ENCODE data around the gene WSB1. TPM values are rescaled to one million over a fixed set of nuclear protein-coding genes. Genes with fewer than 3 reads are reported as not detected.
A peak's percentile ranks its signal among the peaks of the same experiment; 100 is the strongest.

Gene WSB1
- total and polyA plus RNA-seq, 9 of the 15 experiments (the other 6 are each of a cell fraction or from before 2014, with no cell fraction given) = 22.8 to 229 (median 81.1) TPM

DNA sequence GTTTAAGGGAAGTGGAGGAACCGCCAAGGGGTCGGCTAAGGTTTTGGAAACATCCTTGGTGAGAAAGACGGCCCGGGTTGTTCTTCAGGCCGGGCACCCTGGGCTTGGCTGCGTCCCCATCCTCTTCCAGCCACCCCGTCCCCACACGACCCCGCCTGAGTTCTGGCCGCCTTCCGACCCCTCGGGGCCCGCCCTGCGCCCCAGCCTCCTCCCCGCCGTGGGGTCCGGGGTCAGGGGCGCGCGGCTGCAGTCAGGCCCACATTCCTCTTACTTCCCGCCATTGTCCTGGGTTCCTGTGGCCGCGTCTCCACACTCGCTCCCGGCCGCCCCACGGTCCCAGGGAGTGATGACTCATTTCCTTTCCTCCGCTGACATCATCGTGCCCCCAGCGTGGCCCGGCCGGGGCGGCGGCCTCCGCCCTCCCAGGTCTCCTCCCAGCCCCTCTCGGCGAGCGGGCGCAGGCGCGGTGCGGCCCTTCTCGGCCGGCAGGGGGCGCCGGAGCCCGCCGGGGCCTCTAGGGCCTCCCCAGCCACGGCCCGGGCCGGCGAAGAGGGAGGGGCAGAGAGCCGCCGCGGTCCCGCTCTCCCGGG, 59.6 kb downstream of the WSB1 start (continued):
- TF ChIP-seq ZNF76 (CRISPR knock-in tag; IDR thresholded peaks at IDR 0.05; ENCODE audit: borderline replicate concordance) (0 out of 2 replicates have a peak, but pooled peaks have one; percentile 43), GATA2 (CRISPR knock-in tag; IDR thresholded peaks at IDR 0.05) (no peak), ZNF134 (CRISPR knock-in tag; conservative IDR thresholded peaks at IDR 0.05) (no peak), MEF2A (IDR thresholded peaks at IDR 0.05; ENCODE audit: control insufficient read depth, low read depth, low read length) (0 out of 2 replicates have a peak, but pooled peaks have one; percentile 14), SUPT5H (IDR thresholded peaks at IDR 0.05) (peak; percentile 94), HNRNPL (IDR thresholded peaks at IDR 0.05; ENCODE audit: low read depth, low read length) (0 out of 2 replicates have a peak, but pooled peaks have one; percentile 20), NCOA4 (IDR thresholded peaks at IDR 0.05; ENCODE audit: partially characterized antibody) (no peak), ESRRA (IDR thresholded peaks at IDR 0.05; ENCODE audit: borderline replicate concordance, low read depth) (peak; percentile 75), HCFC1 (IDR thresholded peaks at IDR 0.05; ENCODE audit: low read depth, low read length) (peak; percentile 30; the same call in 1 of the 2 replicates), FOXK1 (CRISPR knock-in tag; IDR thresholded peaks at IDR 0.05; ENCODE audit: borderline replicate concordance) (no peak), SIN3B (IDR thresholded peaks at IDR 0.05; ENCODE audit: low read depth) (peak; percentile 30; the same call in 1 of the 2 replicates), MCM3 (IDR thresholded peaks at IDR 0.05) (no peak), POU5F1 (IDR thresholded peaks at IDR 0.05; ENCODE audit: borderline replicate concordance, low read depth, low read length, partially characterized antibody) (no peak), ZNF232 (CRISPR knock-in tag; IDR thresholded peaks at IDR 0.05) (no peak), SMAD3 (CRISPR knock-in tag; conservative IDR thresholded peaks at IDR 0.05) (no peak), NFRKB (IDR thresholded peaks at IDR 0.05; ENCODE audit: low read depth) (peak; percentile 97), ZNF644 (tag; IDR thresholded peaks at IDR 0.05; ENCODE audit: low read depth) (peak; percentile 38; the same call in 1 of the 2 replicates)
- TF ChIP-seq, protein P1, sequence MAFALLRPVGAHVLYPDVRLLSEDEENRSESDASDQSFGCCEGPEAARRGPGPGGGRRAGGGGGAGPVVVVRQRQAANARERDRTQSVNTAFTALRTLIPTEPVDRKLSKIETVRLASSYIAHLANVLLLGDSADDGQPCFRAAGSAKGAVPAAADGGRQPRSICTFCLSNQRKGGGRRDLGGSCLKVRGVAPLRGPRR (CRISPR knock-in tag; IDR thresholded peaks at IDR 0.05) = no peak
- TF ChIP-seq, protein P2, sequence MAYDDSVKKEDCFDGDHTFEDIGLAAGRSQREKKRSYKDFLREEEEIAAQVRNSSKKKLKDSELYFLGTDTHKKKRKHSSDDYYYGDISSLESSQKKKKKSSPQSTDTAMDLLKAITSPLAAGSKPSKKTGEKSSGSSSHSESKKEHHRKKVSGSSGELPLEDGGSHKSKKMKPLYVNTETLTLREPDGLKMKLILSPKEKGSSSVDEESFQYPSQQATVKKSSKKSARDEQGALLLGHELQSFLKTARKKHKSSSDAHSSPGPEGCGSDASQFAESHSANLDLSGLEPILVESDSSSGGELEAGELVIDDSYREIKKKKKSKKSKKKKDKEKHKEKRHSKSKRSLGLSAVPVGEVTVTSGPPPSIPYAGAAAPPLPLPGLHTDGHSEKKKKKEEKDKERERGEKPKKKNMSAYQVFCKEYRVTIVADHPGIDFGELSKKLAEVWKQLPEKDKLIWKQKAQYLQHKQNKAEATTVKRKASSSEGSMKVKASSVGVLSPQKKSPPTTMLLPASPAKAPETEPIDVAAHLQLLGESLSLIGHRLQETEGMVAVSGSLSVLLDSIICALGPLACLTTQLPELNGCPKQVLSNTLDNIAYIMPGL (CRISPR knock-in tag; IDR thresholded peaks at IDR 0.05) = 0 out of 2 replicates have a peak, but pooled peaks have one; percentile 59
- TF ChIP-seq, protein P3, sequence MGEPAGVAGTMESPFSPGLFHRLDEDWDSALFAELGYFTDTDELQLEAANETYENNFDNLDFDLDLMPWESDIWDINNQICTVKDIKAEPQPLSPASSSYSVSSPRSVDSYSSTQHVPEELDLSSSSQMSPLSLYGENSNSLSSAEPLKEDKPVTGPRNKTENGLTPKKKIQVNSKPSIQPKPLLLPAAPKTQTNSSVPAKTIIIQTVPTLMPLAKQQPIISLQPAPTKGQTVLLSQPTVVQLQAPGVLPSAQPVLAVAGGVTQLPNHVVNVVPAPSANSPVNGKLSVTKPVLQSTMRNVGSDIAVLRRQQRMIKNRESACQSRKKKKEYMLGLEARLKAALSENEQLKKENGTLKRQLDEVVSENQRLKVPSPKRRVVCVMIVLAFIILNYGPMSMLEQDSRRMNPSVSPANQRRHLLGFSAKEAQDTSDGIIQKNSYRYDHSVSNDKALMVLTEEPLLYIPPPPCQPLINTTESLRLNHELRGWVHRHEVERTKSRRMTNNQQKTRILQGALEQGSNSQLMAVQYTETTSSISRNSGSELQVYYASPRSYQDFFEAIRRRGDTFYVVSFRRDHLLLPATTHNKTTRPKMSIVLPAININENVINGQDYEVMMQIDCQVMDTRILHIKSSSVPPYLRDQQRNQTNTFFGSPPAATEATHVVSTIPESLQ (CRISPR knock-in tag; IDR thresholded peaks at IDR 0.05) = no peak
- TF ChIP-seq, protein P4, sequence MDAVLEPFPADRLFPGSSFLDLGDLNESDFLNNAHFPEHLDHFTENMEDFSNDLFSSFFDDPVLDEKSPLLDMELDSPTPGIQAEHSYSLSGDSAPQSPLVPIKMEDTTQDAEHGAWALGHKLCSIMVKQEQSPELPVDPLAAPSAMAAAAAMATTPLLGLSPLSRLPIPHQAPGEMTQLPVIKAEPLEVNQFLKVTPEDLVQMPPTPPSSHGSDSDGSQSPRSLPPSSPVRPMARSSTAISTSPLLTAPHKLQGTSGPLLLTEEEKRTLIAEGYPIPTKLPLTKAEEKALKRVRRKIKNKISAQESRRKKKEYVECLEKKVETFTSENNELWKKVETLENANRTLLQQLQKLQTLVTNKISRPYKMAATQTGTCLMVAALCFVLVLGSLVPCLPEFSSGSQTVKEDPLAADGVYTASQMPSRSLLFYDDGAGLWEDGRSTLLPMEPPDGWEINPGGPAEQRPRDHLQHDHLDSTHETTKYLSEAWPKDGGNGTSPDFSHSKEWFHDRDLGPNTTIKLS (IDR thresholded peaks at IDR 0.05; ENCODE audit: borderline replicate concordance, low read depth) = peak; percentile 82; the same call in 1 of the 2 replicates
- TF ChIP-seq, protein P5, sequence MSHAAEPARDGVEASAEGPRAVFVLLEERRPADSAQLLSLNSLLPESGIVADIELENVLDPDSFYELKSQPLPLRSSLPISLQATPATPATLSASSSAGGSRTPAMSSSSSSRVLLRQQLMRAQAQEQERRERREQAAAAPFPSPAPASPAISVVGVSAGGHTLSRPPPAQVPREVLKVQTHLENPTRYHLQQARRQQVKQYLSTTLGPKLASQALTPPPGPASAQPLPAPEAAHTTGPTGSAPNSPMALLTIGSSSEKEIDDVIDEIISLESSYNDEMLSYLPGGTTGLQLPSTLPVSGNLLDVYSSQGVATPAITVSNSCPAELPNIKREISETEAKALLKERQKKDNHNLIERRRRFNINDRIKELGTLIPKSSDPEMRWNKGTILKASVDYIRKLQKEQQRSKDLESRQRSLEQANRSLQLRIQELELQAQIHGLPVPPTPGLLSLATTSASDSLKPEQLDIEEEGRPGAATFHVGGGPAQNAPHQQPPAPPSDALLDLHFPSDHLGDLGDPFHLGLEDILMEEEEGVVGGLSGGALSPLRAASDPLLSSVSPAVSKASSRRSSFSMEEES (CRISPR knock-in tag; IDR thresholded peaks at IDR 0.05) = no peak
